Measurements from ENCODE around the gene TMED8. TPM values are rescaled to one million over a fixed set of nuclear protein-coding genes. Genes with fewer than 3 reads are reported as not detected.

TMED8 gene
- total and polyA plus RNA-seq, 10 of the 15 experiments (the other 5 are each of a cell fraction or from before 2014, with no cell fraction given) = 7.3 to 39.1 (median 26.1) TPM

GRCh38 chr14:77406086-77406485 is 29.2 kb upstream of the TMED8 start:
- no peaks in the 10 kb centered on the region for H3K36me3 ChIP-seq (ENCODE audit: control insufficient read depth in 2 of 2, insufficient read depth in 2 of 2, low read length in 1 of 2)
- FAIRE-seq (no peak), DNase-seq (ENCODE audit: low read depth, low spot score) (no peak), ATAC-seq (no peak)
- SMC1A ChIA-PET (ENCODE audit: uncharacterized antibody, unreplicated experiment) = interaction anchor here (0.6 to 1.8 kb wide), 5 partner anchors 13 to 90 kb away, joined by 3 to 5 read pairs (median 3); no protein-coding TSS in a partner anchor
- H3K4me1 ChIP-seq (ENCODE audit: control insufficient read depth, insufficient read depth, low read length) = no peaks in the 10 kb centered on the region; the same call in 1 of the 2 replicates
- H3K27ac ChIP-seq (ENCODE audit: control insufficient read depth, insufficient read depth) = no peak overlapping the region
- no peaks in the 10 kb centered on the region for H3K79me2 ChIP-seq (ENCODE audit: control insufficient read depth, insufficient read depth, low read length)
- in situ Hi-C loops (cut with MboI) (no loop called here), intact Hi-C loops (cut with micrococcal nuclease; ENCODE audit: unreplicated experiment) (no loop called here)
- CTCF ChIA-PET = interaction anchor here (0.6 to 1.6 kb wide), 2 partner anchors 25 to 84 kb away, joined by 3 to 4 read pairs; no protein-coding TSS in a partner anchor
- no peak overlapping the region for H3K9ac ChIP-seq (ENCODE audit: control insufficient read depth, insufficient read depth, low read length)
- no peak overlapping the region for H2AFZ ChIP-seq (ENCODE audit: control insufficient read depth, low read depth, low read length)
- H3K4me3 ChIP-seq = no peak overlapping the region
- TF ChIP-seq ZBTB40 (IDR thresholded peaks at IDR 0.05; ENCODE audit: borderline replicate concordance) = no peak
- no peak for TF ChIP-seq ESRRA (IDR thresholded peaks at IDR 0.05; ENCODE audit: low read length)
- no peak for TF ChIP-seq ZBED1 (IDR thresholded peaks at IDR 0.05; ENCODE audit: borderline replicate concordance)
- no peak for TF ChIP-seq RCOR1 (conservative IDR thresholded peaks at IDR 0.05; ENCODE audit: low read depth, low read length)
- TF ChIP-seq CBFB (IDR thresholded peaks at IDR 0.05; ENCODE audit: low read depth) = no peak
- no peak for TF ChIP-seq CREB1 (IDR thresholded peaks at IDR 0.05; ENCODE audit: low read depth)
- no peak for TF ChIP-seq DPF2 (IDR thresholded peaks at IDR 0.05)
- no peak for TF ChIP-seq NRF1 (conservative IDR thresholded peaks at IDR 0.05; ENCODE audit: low read depth, low read length)
- TF ChIP-seq, protein P1, sequence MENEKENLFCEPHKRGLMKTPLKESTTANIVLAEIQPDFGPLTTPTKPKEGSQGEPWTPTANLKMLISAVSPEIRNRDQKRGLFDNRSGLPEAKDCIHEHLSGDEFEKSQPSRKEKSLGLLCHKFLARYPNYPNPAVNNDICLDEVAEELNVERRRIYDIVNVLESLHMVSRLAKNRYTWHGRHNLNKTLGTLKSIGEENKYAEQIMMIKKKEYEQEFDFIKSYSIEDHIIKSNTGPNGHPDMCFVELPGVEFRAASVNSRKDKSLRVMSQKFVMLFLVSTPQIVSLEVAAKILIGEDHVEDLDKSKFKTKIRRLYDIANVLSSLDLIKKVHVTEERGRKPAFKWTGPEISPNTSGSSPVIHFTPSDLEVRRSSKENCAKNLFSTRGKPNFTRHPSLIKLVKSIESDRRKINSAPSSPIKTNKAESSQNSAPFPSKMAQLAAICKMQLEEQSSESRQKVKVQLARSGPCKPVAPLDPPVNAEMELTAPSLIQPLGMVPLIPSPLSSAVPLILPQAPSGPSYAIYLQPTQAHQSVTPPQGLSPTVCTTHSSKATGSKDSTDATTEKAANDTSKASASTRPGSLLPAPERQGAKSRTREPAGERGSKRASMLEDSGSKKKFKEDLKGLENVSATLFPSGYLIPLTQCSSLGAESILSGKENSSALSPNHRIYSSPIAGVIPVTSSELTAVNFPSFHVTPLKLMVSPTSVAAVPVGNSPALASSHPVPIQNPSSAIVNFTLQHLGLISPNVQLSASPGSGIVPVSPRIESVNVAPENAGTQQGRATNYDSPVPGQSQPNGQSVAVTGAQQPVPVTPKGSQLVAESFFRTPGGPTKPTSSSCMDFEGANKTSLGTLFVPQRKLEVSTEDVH (IDR thresholded peaks at IDR 0.05; ENCODE audit: low read depth, partially characterized antibody) = no peak
- RAD21 ChIA-PET (ENCODE audit: unreplicated experiment) = interaction anchor here (1.2 to 1.7 kb wide), 3 partner anchors 29 to 90 kb away, joined by 3 to 12 read pairs (median 3); partner anchors contain the start of genes SAMD15 and TMED8
- H4K20me1 ChIP-seq (ENCODE audit: control insufficient read depth, insufficient read depth) = no peaks in the 10 kb centered on the region
- POLR2A ChIA-PET = interaction anchor here (0.5 to 0.6 kb wide), 2 partner anchors 52 to 91 kb away, joined by 3 to 9 read pairs; partner anchors contain the start of gene AHSA1
- no peaks in the 10 kb centered on the region for H3K27me3 ChIP-seq (replicated peaks in 1 of 2; ENCODE audit: control insufficient read depth in 2 of 2, insufficient read depth in 2 of 2, low read length in 1 of 2)
- WGBS (ENCODE audit: insufficient coverage, insufficient replicate concordance, low lambda C conversion rate, missing lambda C conversion rate) = 44% methylated on average over 3 of the region's 3 CpGs
- no TSS peak for BruUV-seq (replicated peaks)
- H3K9me3 ChIP-seq (replicated peaks; ENCODE audit: control insufficient read depth, insufficient read depth, low read length) = no peaks in the 10 kb centered on the region
- no peak overlapping the region for H3K4me2 ChIP-seq (ENCODE audit: control insufficient read depth, insufficient read depth)
